OCI-LY7 (cell line): ENCODE results near the gene PRKRA.

Experiments
- EZH2phosphoT487 ChIP-seq: fragments of 200-600 bp; sonication (generic); IDR thresholded peaks from 2 replicates; pipeline ENCODE4 v1.6.1; 2018; ENCODE audit warnings: low read depth, borderline replicate concordance, mild to moderate bottlenecking, mixed run types, antibody characterized with exemption, low read length, moderate library complexity, mixed read lengths
- TF ChIP-seq, protein P1 (sequence below): fragments of 200-600 bp; sonication (generic); conservative IDR thresholded peaks from 2 replicates; pipeline ENCODE4 v1.5.1; 2014; ENCODE audit warnings: mild to moderate bottlenecking, antibody characterized with exemption, low read length, moderate library complexity, mixed read lengths

DNA sequence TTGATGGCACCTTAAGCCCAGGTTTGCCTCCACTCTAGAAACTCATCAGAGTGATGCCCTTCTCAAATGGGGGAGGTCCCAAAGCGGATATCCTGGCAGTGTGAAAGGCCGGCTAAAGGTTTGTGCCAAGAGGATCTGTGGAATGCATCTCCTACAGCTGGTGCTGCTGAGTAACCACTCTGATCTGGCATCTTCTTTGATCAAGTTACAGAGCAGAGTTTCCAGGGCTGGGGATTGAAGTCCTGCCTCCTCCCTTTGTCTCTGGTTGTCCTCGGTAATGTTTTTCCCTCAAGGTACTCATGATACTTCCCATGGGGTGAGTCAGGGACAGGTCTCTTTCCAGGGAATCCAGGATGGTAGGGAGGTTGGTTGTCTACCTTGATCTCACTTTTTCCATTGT, 24.6 kb downstream of the PRKRA start:
- TF ChIP-seq EZH2phosphoT487: no peak
- TF ChIP-seq, protein P1, sequence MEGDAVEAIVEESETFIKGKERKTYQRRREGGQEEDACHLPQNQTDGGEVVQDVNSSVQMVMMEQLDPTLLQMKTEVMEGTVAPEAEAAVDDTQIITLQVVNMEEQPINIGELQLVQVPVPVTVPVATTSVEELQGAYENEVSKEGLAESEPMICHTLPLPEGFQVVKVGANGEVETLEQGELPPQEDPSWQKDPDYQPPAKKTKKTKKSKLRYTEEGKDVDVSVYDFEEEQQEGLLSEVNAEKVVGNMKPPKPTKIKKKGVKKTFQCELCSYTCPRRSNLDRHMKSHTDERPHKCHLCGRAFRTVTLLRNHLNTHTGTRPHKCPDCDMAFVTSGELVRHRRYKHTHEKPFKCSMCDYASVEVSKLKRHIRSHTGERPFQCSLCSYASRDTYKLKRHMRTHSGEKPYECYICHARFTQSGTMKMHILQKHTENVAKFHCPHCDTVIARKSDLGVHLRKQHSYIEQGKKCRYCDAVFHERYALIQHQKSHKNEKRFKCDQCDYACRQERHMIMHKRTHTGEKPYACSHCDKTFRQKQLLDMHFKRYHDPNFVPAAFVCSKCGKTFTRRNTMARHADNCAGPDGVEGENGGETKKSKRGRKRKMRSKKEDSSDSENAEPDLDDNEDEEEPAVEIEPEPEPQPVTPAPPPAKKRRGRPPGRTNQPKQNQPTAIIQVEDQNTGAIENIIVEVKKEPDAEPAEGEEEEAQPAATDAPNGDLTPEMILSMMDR: no peak
